ENCODE data around the gene FERMT3.

DNA sequence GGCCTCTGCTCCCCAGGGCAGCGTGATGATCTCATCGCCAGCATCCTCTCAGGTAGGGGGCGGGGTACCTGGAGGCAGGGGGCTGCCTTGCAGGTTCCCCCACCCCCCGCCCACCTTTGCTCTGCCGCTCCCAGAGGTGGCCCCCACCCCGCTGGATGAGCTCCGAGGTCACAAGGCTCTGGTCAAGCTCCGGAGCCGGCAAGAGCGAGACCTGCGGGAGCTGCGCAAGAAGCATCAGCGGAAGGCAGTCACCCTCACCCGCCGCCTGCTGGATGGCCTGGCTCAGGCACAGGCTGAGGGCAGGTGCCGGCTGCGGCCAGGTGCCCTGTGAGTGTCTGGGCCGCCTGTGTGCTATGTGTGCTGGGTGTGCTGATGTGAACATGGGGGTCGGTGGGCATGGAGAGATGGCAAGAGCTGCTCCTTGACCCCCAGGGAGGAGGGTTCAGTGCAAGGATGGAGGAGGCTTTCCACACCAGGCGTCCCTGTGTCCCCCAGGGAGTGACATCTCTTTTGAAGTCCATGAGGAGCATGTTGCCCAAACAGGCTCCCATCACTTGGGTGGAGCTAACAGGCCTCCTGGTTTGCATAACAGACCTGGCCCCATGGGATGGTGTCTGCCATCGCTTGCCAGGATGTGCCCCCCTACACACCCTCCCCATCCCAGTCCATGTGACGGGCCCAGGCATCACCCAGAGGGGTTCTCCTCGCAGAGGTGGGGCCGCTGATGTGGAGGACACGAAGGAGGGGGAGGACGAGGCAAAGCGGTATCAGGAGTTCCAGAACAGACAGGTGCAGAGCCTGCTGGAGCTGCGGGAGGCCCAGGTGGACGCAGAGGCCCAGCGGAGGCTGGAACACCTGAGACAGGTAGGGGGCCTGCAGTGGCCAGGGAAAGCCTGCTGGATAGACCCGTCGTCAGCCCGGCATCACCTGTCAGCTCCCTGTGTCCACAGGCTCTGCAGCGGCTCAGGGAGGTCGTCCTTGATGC lies 58.9 kb downstream of the FERMT3 start:
- no peak for TF ChIP-seq POLR2AphosphoS5 (IDR thresholded peaks at IDR 0.05; ENCODE audit: low read depth, low read length)
- no peak for TF ChIP-seq PAX5 (IDR thresholded peaks at IDR 0.05; ENCODE audit: insufficient read depth, low read length, severe bottlenecking)
- TF ChIP-seq POLR2A (IDR thresholded peaks at IDR 0.05; ENCODE audit: low read depth, low read length): no peak
